ENCODE measurements around the gene MIEN1.

Gene MIEN1

GRCh38 chr17:39683295-39683939 is 46.9 kb downstream of the MIEN1 start:
- Histone ChIP-seq H3K27ac (no peak overlapping the region), H3K4me3 (ENCODE audit: low read depth, low read length) (no peak overlapping the region), H3K36me3 (peaks cover 36% of the 10 kb centered on the region), H3K27me3 (ENCODE audit: insufficient read depth, low read depth, severe bottlenecking) (no peaks in the 10 kb centered on the region), H3K9me3 (ENCODE audit: severe bottlenecking) (no peaks in the 10 kb centered on the region)
- no peak for TF ChIP-seq CTCF (IDR thresholded peaks at IDR 0.05; ENCODE audit: low read depth, low read length)
- DNase-seq = no peak

- Histone ChIP-seq H3K4me3 (ENCODE audit: low read depth, low read length) (peak overlapping the region; percentile 11), H3K27me3 (ENCODE audit: insufficient read depth, low read depth, severe bottlenecking) (no peaks in the 10 kb centered on the region), H3K27ac (peak overlapping the region; percentile 96), H3K9me3 (ENCODE audit: severe bottlenecking) (no peaks in the 10 kb centered on the region), H3K36me3 (peaks cover 33% of the 10 kb centered on the region)
- DNase-seq = peak; percentile 81
- no peak for TF ChIP-seq CTCF (IDR thresholded peaks at IDR 0.05; ENCODE audit: low read depth, low read length)
Measured at GRCh38 chr17:39679521-39680192, 50.7 kb downstream of the MIEN1 start.
